Choroid plexus epithelial cell (primary cell): ENCODE results near the gene CD276.

Source experiments
- DNase-seq: peaks from one replicate; pipeline ENCODE4 v3.0.0-alpha.2; 2010; ENCODE audit warnings: low read depth
- H3K4me3 ChIP-seq: 2 replicates; pipeline ENCODE4 v1.5.1; 2011; ENCODE audit warnings: low read depth, mild to moderate bottlenecking, control low read depth, low read length, moderate library complexity
- CTCF ChIP-seq: conservative IDR thresholded peaks from 2 replicates; pipeline ENCODE4 v1.5.1; 2011; ENCODE audit warnings: low read depth, mild to moderate bottlenecking, control low read depth, inconsistent platforms, low read length, moderate library complexity

Gene CD276

GRCh38 chr15:73749533-73749932 lies 65.3 kb downstream of the CD276 start:
- TF ChIP-seq CTCF = no peak
- DNase-seq = no peak
- H3K4me3 ChIP-seq = no peak overlapping the region

GRCh38 chr15:73749971-73750370 lies 65.8 kb downstream of the CD276 start:
- H3K4me3 ChIP-seq = no peak overlapping the region
- no peak for TF ChIP-seq CTCF
- DNase-seq = no peak

GRCh38 chr15:73750438-73750837 lies 66.3 kb downstream of the CD276 start:
- no peak for DNase-seq
- TF ChIP-seq CTCF = no peak
- no peak overlapping the region for H3K4me3 ChIP-seq

- H3K4me3 ChIP-seq = no peak overlapping the region
- no peak for TF ChIP-seq CTCF
- DNase-seq = no peak
Observed at GRCh38 chr15:73750951-73751350, 66.8 kb downstream of the CD276 start.

- no peak for DNase-seq
- H3K4me3 ChIP-seq = no peak overlapping the region
- TF ChIP-seq CTCF = no peak
Observed at GRCh38 chr15:73751511-73751898, 67.3 kb downstream of the CD276 start.

GRCh38 chr15:73751899-73752805 lies 68.0 kb downstream of the CD276 start:
- peak overlapping the region; percentile 46 for H3K4me3 ChIP-seq
- DNase-seq = no peak
- no peak for TF ChIP-seq CTCF

- H3K4me3 ChIP-seq = peak overlapping the region; percentile 46
- TF ChIP-seq CTCF = no peak
- DNase-seq = peak; percentile 10
Observed at GRCh38 chr15:73752806-73753193, 68.6 kb downstream of the CD276 start.
